ENCODE measurements around the gene MLST8. TPM values are rescaled to one million over a fixed set of nuclear protein-coding genes. Genes with fewer than 3 reads are reported as not detected.

The MLST8 gene
- total and polyA plus RNA-seq, 4 donors, result 11.1 to 26.7 (median 20.2) TPM

DNA sequence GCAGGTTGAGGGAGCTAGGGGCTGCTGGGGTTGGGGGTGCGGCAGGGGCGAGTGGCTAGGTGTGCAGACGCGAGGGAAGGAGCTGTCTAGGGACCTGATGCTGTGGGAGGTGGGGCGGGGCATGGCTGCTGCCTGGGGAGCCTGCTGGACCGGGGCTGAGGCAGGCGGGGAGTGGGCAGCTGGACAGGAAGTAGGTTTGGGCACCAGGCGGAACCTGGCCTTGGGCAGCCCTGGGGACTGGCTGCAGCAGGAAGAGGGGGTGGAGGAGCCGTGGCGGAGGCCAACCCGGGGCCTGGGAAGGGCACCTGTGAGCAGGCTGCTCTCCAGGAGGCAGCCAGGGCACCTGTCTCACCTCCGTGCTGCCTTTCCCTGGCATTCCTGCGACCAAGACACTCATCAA is 25.1 kb downstream of the MLST8 start:
- no peaks in the 10 kb centered on the region for H3K9me3 ChIP-seq (ENCODE audit: control insufficient read depth in 4 of 4, low read length in 3 of 4)
- H3K9ac ChIP-seq (ENCODE audit: low read depth in 1 of 2, low read length in 2 of 2), result no peak overlapping the region
- WGBS, result 93% methylated on average over 13 of the region's 13 CpGs
- no peaks in the 10 kb centered on the region for H3K27me3 ChIP-seq (ENCODE audit: control insufficient read depth in 4 of 4, insufficient read depth in 4 of 4, low read length in 3 of 4)
- TF ChIP-seq HNF4G (IDR thresholded peaks at IDR 0.05) (no peak), FOXA1 (IDR thresholded peaks at IDR 0.05) (no peak), JUND (IDR thresholded peaks at IDR 0.05) (no peak), SP1 (IDR thresholded peaks at IDR 0.05) (no peak), HNF4A (conservative IDR thresholded peaks at IDR 0.05) (no peak), RXRA (IDR thresholded peaks at IDR 0.05) (no peak), GABPA (IDR thresholded peaks at IDR 0.05 in 1 of 2, conservative IDR thresholded peaks at IDR 0.05 in 1 of 2) (no peak), TAF1 (conservative IDR thresholded peaks at IDR 0.05) (no peak), EGR1 (IDR thresholded peaks at IDR 0.05; ENCODE audit: low read depth in 2 of 2) (no peak), FOXA2 (IDR thresholded peaks at IDR 0.05) (no peak), RAD21 (IDR thresholded peaks at IDR 0.05) (no peak), YY1 (IDR thresholded peaks at IDR 0.05) (no peak), NR2F2 (IDR thresholded peaks at IDR 0.05) (no peak)
- TF ChIP-seq, protein P1, sequence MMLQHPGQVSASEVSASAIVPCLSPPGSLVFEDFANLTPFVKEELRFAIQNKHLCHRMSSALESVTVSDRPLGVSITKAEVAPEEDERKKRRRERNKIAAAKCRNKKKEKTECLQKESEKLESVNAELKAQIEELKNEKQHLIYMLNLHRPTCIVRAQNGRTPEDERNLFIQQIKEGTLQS (IDR thresholded peaks at IDR 0.05), result no peak
- TF ChIP-seq, protein P2, sequence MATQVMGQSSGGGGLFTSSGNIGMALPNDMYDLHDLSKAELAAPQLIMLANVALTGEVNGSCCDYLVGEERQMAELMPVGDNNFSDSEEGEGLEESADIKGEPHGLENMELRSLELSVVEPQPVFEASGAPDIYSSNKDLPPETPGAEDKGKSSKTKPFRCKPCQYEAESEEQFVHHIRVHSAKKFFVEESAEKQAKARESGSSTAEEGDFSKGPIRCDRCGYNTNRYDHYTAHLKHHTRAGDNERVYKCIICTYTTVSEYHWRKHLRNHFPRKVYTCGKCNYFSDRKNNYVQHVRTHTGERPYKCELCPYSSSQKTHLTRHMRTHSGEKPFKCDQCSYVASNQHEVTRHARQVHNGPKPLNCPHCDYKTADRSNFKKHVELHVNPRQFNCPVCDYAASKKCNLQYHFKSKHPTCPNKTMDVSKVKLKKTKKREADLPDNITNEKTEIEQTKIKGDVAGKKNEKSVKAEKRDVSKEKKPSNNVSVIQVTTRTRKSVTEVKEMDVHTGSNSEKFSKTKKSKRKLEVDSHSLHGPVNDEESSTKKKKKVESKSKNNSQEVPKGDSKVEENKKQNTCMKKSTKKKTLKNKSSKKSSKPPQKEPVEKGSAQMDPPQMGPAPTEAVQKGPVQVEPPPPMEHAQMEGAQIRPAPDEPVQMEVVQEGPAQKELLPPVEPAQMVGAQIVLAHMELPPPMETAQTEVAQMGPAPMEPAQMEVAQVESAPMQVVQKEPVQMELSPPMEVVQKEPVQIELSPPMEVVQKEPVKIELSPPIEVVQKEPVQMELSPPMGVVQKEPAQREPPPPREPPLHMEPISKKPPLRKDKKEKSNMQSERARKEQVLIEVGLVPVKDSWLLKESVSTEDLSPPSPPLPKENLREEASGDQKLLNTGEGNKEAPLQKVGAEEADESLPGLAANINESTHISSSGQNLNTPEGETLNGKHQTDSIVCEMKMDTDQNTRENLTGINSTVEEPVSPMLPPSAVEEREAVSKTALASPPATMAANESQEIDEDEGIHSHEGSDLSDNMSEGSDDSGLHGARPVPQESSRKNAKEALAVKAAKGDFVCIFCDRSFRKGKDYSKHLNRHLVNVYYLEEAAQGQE (IDR thresholded peaks at IDR 0.05), result no peak
- TF ChIP-seq, protein P3, sequence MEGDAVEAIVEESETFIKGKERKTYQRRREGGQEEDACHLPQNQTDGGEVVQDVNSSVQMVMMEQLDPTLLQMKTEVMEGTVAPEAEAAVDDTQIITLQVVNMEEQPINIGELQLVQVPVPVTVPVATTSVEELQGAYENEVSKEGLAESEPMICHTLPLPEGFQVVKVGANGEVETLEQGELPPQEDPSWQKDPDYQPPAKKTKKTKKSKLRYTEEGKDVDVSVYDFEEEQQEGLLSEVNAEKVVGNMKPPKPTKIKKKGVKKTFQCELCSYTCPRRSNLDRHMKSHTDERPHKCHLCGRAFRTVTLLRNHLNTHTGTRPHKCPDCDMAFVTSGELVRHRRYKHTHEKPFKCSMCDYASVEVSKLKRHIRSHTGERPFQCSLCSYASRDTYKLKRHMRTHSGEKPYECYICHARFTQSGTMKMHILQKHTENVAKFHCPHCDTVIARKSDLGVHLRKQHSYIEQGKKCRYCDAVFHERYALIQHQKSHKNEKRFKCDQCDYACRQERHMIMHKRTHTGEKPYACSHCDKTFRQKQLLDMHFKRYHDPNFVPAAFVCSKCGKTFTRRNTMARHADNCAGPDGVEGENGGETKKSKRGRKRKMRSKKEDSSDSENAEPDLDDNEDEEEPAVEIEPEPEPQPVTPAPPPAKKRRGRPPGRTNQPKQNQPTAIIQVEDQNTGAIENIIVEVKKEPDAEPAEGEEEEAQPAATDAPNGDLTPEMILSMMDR (IDR thresholded peaks at IDR 0.05; ENCODE audit: low read depth, low read length, missing input control), result no peak
- TF ChIP-seq, protein P4, sequence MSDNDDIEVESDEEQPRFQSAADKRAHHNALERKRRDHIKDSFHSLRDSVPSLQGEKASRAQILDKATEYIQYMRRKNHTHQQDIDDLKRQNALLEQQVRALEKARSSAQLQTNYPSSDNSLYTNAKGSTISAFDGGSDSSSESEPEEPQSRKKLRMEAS (IDR thresholded peaks at IDR 0.05), result no peak
- TF ChIP-seq, protein P5, sequence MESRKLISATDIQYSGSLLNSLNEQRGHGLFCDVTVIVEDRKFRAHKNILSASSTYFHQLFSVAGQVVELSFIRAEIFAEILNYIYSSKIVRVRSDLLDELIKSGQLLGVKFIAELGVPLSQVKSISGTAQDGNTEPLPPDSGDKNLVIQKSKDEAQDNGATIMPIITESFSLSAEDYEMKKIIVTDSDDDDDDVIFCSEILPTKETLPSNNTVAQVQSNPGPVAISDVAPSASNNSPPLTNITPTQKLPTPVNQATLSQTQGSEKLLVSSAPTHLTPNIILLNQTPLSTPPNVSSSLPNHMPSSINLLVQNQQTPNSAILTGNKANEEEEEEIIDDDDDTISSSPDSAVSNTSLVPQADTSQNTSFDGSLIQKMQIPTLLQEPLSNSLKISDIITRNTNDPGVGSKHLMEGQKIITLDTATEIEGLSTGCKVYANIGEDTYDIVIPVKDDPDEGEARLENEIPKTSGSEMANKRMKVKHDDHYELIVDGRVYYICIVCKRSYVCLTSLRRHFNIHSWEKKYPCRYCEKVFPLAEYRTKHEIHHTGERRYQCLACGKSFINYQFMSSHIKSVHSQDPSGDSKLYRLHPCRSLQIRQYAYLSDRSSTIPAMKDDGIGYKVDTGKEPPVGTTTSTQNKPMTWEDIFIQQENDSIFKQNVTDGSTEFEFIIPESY (IDR thresholded peaks at IDR 0.05), result no peak
- H3K4me3 ChIP-seq (ENCODE audit: low read depth in 1 of 3, low read length in 3 of 3), result no peak overlapping the region
- no peak overlapping the region for H3K27ac ChIP-seq (ENCODE audit: low read depth in 1 of 2, low read length in 2 of 2)
- peaks cover 5 to 18% (median 13%) of the 10 kb centered on the region in 4 donors for H3K4me1 ChIP-seq (ENCODE audit: control insufficient read depth in 4 of 4, insufficient read depth in 4 of 4, low read length in 3 of 4)
- DNase-seq (ENCODE audit: low spot score), result no peak
- peaks cover 0 to 61% (median 30%) of the 10 kb centered on the region in 4 donors for H3K36me3 ChIP-seq (ENCODE audit: control insufficient read depth in 4 of 4, insufficient read depth in 3 of 4, low read depth in 1 of 4, low read length in 3 of 4)

All from liver (tissue), 9 donors.